GM18861 (cell line): ENCODE results near the gene CDH12.
"Not testable (repeated sequence)": the region's sequence is repeated elsewhere in the genome, so short reads cannot be mapped to it uniquely, and the experiment has no call there.

Source experiments
- ATAC-seq: cut with Tn5 transposase; IDR thresholded peaks from one replicate; pipeline ENCODE4 v1.9.1; 2021; ENCODE audit not compliant: unreplicated experiment

CDH12 gene

DNA sequence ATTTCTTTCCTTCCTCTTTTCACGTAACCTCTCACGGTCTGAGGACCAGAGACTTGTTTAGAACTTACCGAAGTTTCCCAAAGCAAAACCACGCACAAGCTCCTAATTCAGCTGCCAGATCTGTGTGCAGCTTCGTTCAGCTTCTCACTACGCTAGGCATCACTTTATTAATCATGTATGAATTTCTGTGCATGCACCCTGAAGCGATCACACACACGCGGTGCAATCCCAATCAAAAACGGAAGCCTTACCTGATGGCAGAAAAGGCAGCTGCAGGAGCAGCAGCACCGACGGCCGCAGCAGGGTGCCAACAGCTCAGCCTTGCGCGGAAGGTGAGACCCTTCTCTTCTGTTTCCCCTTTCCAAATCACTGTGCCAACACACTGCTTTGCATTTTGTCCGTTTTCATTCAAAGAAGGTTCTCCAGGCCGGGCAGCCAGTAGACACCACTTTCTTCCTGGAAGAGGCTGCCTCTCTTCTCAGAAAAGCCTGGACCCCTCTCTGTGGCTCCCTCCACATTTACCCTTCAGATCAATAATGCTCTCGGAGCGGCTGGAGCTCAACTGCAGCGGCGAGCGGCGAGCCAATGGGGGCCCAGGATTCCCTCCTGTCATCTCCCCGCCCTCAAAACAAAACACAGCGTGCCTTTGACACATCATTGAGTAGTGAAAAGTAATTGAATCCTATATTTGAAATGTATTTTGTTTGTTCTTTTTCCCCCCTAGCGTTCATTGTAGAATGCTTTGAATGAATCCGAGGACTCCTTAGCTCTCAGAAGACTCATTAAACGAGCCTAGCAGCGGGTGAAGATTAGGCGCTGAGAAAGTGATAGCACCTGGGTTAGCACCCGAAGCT is at the start of gene CDH12:
TSS of gene CDH12 (minus strand) at position 538 of the 854 bp plus-strand sequence.
- ATAC-seq, result no peak

DNA sequence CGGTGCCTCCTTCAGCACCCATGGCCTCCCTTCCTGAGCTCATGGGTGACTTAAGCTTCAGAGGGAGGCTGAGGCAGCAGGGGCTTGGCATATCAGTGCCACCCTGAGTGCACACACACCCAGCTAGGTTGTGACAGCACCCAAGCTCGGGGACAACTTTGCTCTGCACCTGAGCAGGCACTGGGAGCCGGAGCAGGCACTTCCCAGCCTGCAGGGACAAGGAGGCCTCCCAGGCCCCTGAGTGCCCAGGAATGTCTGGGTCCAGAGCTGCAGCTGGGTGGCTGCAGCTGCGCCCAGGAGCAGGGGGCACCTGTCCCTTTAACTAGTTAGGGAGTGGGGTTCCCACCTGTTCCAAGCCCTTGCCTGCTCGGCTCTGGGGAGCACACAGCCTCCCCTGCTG is 48.7 kb upstream of the CDH12 start:
- no peak for ATAC-seq

DNA sequence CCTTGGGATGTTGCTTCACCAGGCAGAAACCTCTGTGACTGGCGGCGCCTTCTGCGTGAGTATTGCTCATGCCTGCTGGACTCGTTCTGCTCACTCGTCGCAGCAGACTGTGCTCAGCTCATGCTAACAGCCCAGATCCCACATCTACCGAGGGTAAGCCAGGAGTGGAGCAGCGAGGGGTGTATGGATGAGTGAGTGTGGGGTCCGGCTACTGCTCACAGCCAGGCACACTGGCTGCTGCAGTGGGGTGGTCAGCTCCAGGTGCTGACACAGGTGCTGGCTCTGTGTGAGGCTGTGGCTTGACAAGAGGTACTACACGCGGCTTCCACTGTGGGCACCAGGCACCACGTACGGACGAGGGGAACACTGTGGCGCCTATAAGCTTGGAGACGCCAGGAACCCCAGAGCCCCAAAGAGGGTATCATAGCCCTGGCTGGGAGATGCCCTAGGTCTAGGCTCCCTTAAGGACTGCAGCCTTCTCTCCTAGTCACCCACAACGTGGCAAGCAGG is 47.7 kb upstream of the CDH12 start:
- no peak for ATAC-seq

DNA sequence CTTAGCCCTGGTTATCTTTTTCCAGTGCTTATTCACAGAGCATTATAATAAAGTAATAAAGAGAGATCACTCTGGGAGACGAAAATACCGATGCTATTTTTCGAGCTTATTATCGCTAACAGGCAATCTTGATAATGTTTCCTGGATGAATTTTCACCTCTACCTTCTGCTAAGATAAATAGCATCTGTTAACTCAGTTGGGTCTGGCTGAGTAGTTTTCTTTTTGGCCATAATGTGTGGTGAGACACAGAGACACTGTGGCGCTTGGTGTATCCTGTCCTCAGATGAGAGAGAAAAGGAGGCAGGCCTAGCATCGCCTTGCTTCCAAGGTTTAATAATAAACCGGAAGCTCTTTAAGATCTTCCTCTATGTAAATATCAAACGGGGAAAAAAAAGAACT is 46.2 kb upstream of the CDH12 start:
- no peak for ATAC-seq

DNA sequence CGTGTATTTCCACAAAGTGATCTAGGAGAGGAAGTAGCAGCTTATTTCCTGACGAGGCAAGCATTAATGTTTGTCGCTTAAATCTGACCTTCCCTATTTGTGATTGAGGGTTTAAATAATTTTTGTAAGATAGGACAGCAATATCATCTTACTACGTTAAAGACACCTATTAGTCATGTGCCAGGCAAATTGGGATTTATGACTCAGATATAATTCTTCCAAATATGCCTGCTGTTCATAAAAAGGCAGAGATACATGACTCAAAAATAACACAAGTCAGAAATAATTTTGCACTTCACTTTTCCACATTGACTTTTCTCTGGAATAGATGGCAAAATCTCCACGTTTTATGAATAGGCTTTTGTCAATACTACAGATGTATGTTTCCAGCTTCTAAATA is 43.0 kb upstream of the CDH12 start:
- no peak for ATAC-seq

DNA sequence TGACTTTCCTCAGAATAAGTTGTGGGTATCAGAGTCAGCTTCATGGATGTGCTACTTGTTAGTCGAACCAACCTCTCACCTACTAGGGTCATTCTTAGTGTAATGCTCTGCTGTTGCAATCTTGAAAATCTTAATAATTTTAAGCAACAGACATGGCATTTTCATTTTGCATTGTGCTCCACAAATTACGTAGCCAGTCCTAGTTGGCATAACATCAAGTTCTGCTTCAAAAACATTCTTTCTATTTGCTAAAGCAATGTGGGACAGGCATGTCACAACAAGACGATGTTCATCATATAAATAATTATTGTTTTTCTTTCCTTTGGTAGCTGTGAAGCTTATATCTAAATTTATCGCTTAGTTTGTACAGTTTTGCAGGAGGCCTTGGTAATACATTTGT is 39.3 kb upstream of the CDH12 start:
- no peak for ATAC-seq

DNA sequence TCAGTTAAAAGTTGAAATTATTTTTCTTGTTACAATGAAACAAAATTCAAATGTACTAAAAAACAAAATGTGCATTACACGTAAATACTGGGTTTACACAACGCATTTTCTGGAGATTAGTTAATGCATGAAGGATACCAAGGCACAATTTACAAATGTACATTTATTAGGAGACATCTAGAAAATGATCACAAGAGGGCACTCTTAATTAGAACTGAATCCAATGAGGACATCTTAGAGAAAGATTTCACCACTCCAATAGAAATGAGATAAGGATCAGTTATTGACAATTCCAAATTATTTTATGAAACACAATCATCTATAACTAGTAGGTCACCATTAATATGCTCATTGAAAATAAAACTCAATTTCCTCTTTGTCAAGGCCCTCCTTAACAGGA is 36.6 kb upstream of the CDH12 start:
- ATAC-seq, result no peak

DNA sequence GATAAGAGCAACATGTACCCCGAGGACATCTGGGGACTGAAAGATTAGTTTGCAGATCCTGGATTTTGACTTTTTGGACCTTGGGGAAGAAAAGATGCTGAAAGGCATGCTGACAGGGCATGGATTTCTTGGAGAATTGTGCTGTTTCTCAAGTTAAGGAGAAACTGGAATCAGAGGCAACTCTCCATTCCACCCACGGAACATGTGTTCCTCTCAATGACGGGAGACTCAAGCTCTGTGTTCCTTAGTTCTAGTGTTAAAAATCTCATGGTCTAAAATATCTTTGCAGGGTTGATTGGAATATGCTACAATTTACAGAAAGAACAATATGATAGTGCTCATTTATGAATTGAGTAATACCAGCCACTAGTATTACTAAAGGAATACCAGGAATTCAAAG is 34.4 kb upstream of the CDH12 start:
- ATAC-seq, result no peak

DNA sequence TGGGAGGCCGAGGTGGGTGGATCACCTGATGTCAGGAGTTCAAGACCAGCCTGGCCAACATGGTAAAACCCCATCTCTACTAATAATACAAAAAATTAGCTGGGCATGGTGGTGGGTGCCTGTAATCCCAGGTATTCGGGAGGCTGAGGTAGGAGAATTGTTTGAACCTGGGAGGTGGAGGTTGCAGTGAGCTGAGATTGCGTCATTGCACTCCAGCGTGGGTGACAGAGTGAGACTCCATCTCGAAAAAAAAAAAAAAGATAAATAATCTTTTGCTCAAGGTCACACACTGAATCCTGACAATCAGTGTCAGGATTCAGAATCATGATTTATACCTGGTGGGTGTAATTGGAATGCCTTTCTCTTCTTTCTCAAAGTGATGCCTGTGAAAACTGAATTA is 5.8 kb upstream of the CDH12 start:
- ATAC-seq, result not testable (repeated sequence)

DNA sequence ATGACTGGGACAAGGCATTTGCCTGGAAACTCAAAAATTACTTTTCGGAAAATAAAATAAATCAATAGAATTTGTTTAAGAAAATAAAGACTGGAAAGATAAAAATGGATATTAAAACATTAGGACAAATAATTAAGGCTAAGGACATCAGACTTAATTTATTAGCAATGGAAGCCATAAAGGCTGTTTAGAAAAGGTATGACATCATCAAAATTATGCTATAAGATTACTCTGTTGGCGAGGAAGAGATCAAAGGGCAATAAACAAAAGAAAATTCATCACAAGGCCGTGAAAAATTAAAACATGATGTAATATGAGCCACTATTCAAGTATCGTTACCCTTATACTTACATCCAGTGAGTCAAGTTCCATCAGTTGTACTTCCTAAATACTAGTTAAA is 2.7 kb upstream of the CDH12 start:
- ATAC-seq, result no peak

DNA sequence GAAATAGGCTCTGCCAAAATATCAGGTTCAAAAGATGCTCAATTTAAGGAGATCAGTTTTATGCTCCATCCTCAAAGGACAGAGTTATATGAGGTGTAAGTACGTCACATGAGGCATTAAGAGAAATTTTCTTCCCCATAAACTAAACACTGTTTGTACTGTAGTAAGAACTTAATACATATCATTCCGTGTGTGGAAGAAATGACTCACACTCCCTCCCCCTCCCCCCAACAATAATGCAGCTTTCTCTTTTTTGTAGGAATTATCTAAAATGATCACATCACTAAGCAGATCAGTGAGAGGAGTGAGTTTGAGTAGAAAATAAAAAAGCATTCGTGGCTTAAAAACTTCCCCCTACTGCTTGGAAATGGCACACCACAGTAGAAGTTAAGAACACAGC is 2.2 kb downstream of the CDH12 start:
- ATAC-seq, result no peak

DNA sequence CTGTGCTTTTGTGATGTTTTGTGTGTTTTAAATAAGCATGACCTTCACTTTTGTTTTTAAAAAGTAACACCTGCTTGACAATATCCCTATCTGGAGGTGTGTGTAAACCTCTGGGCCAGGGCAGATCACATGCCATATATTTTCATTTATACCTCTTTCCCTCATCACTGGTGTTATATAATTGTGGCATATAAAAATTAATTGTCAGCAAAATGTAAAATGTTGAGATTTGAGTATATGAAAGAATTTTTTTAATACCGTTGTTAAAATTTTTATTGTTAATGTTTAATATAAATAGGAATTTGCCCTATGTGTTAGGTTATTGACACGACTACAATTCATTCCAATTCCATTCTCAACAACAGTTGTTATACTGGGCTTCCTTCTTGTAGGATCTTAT is 6.5 kb downstream of the CDH12 start:
- ATAC-seq, result no peak

DNA sequence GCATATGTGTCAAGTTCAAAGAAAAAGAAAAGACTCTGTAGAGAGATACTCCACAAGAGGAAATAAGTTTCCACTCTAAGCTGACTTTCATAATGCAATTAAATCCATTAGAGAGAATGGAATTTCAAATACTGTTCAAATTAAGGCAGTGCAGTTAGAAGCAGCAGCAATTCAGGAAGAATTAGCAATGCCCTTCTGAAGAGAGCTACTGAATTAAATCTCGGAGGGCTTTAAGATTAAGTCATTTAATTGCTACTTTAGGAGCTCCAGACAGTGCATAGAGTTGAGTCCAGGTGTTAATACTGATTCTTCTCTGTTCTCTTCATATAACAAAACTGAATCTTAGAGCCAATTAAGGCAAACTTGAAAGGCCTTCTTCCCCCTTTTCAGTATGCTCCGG is 8.5 kb downstream of the CDH12 start:
- no peak for ATAC-seq

DNA sequence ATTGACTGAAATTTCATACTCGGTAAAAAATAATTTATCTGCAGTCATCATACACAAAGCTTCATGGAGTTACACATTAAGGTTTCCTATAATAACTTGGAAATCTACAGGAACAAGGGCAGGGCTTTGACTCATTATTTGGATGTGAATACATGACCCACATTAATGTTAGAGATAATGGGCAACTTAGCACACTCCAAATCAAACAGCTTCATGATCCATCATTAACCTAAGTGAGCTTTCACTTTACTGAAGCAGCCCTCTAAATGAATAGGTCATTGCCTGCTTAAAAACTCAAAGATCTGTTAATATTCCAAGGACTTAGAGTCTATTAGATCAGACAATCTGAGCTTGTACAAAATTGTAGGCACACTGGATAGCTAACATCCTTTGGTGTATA is 9.0 kb downstream of the CDH12 start:
- ATAC-seq, result no peak

DNA sequence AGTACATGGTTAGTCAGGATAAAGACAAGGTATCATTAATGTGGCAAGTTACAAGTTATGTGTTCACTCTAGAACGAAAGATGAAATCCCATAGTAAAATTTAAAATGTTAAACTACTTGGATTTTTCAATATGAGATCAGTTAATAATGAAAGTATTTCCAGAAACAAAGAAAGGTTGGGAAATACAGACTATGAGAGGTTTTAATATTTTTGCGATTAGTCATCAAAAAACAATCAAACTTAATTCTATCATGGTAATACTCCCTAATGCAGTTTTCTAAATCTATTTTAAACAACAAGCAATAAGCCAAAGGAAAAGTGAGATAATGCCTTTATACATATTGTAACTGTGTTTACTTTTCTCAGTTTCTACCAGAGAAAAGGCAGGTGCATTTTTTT is 10.6 kb downstream of the CDH12 start:
- no peak for ATAC-seq

DNA sequence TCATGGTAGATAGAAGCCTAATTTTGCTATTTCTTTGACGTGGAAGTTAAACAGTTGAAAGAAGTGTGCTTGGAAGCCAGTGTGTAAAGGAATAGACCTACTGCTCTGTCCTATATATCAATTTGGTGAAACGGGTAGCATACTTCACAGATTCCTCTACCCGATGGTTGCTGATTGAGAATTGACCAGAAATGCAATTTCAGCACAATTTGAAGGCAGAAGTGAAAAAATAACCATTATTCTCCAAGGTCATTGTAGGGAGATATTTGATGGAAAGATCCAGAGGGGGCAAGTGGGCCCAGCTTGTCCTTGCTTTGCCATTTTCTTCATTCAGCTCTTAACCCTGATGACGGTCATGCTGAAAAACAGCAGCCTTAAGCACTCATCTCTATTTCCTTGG is 15.3 kb downstream of the CDH12 start:
- no peak for ATAC-seq

DNA sequence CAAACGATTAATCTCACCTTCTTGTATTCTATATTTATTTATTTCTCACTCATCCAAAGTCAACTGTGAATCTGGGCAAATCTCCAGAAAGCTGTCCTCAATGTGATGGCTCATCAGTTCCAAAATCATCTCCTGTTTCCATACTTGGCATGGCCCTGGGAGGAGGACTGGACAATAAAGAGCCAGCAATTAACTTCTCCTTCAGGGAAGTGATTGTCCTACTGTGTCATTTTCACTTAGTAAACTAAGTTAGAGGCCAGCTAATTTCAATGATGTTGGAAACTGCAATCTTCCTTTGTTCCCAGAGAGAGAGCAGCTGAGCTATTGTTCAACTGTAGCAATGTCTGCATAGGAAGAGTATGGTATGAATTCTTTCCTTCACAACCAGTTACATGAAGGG is 17.5 kb downstream of the CDH12 start:
- ATAC-seq, result no peak

DNA sequence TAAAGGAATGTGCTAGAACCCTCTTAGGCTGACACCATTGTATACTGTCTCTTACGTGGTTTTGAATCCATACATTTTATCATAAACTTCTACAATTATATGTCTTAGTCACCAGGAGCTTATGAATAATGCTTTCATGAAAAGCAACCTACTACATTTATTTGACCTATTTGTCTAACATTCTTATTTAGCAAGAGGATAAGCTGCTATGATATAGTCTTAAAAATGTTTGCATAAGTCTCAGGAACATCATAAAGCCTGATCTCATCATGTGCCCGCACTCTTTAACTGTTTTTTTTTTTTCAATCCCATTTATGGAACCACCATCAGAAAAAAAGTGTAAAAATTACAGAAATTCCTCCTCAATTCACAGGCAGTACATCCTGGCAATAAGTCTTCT is 59.7 kb downstream of the CDH12 start:
- no peak for ATAC-seq

DNA sequence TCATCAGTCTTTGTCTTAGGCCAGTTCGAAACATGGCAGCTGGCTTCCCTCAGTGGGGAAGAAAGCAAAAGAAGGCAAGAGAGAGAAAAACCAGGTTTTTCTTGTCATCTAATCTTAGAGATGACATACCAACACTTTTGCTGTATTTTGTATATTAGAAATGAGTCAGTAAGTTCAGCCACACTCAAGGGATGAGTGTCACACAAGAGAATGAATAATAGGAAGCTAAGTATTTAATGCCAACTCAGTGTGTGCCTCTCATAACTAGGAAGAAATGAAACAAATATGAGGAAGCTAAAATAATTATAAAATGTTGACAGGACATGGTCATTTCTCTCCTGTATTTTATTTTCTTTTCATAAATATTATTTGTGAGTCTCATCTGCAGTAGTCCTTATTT is 65.3 kb downstream of the CDH12 start:
- ATAC-seq, result no peak

DNA sequence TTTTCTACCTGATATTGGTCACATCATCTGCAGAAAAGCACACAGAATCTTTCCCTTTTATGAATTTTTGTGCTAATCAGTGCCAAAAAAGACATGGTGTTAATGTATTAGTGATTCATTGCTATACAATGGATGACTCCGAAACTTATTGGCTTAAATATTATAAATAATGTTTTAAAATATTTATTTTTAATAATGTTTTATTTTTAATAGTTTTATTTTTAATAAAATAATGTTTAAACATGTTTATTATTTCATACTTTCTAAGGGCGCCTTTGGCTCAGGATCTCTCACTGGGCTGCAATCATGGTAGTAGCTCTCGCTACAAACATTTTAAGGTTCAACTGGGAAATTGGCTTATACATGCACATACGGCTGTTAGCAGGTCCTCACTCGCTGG is 65.7 kb downstream of the CDH12 start:
- ATAC-seq, result no peak

DNA sequence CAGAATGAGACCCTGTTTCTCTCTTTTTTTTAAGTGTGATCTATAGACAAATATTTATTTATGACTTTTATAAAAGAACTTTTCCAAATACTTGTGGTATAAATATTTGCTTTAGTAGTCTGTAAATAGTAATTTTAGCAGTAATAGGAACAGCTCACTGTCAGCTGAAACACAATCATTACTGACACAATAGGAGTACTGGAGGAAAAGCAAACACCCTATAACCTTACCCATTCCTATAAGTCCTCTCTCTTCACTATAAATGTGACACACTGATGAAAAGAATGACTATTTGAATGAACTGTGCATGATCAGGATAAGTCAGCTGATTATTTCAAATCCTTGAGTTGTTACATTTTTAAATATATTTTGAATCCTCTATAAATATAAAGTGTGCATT is 72.4 kb downstream of the CDH12 start:
- no peak for ATAC-seq

DNA sequence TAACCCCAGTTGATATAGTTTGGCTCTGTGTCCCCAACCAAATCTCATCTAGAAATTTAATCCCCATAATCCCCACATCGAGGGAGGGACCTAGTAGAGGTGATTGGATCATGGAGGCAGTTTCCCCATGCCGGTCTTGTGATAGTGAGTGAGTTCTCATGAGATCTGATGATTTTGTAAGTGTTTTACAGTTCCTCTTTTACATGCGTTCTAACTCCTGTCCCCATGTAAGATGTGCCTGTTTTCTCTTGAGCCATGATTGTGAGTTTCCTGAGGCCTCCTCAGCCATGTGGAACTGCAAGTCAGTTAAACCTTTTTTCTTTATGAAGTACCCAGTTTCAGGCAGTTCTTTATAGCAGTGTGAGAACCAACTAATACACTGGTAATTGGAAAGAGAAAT is 73.6 kb downstream of the CDH12 start:
- ATAC-seq, result no peak

DNA sequence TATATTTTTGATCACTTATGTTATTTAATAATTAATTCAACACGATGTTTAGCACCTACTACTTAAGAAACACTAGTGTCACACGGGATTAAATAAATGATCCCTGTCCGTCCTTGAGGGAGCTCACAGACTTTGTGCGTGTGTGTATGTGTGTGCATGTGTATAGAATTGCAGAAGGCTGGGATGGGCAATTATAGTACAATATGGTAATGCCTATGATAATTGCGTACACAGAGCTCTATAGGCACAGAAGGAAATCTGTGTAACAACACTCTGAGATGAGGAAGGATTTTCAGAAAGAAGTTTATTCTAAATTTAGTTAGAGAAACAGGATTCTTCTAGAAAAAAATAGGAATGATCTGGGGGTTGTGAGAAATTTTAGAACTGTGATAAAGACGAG is 76.9 kb downstream of the CDH12 start:
- no peak for ATAC-seq
